ENCODE results near the gene RIPOR3. TPM values are rescaled to one million over a fixed set of nuclear protein-coding genes. Genes with fewer than 3 reads are reported as not detected.
A peak's percentile ranks its signal among the peaks of the same experiment; 100 is the strongest.
"Not testable (repeated sequence)": the region's sequence is repeated elsewhere in the genome, so short reads cannot be mapped to it uniquely, and the experiment has no call there.

Gene RIPOR3
- total RNA-seq, 1 donor from 2014 or later, result 0.44 TPM

DNA sequence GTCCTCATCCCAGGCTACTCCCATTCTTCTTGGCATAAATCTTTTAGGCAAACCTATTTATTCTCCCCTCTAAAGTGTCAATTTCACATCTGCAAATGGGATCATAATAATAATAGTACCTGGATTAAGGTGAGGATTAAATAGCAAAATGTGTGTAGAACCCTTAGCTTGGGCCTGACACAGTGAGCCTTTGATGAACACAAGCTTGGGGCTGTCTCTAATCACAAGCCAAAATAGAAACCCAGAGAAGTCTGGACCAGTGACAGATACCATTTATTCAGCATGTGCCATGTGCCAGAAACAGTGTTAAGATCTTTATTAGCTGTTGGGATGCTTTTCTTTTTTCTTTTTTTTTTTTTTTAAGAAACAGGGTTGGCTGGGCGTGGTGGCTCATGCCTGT lies 25.2 kb upstream of the RIPOR3 start:
- TF ChIP-seq CTCF (conservative IDR thresholded peaks at IDR 0.05), result no peak
- H3K27ac Mint-ChIP-seq (ENCODE audit: unreplicated experiment), result no peak overlapping the region
- peaks cover 4% of the 10 kb centered on the region for H3K27me3 Mint-ChIP-seq (ENCODE audit: low read depth)
- H3K4me3 Mint-ChIP-seq, result no peak overlapping the region
- no peak for DNase-seq (ENCODE audit: low read depth, low spot score)
- no peaks in the 10 kb centered on the region for H3K9me3 Mint-ChIP-seq
- H3K4me1 Mint-ChIP-seq, result peaks cover 4% of the 10 kb centered on the region
- no peaks in the 10 kb centered on the region for H3K36me3 Mint-ChIP-seq (ENCODE audit: low read depth)

- no peak for TF ChIP-seq CTCF (conservative IDR thresholded peaks at IDR 0.05)
- Mint-ChIP-seq H3K4me3 (no peak overlapping the region), H3K27me3 (ENCODE audit: low read depth) (peaks cover 4% of the 10 kb centered on the region), H3K4me1 (peaks cover 4% of the 10 kb centered on the region), H3K9me3 (no peaks in the 10 kb centered on the region), H3K36me3 (ENCODE audit: low read depth) (no peaks in the 10 kb centered on the region), H3K27ac (ENCODE audit: unreplicated experiment) (no peak overlapping the region)
- no peak for DNase-seq (ENCODE audit: low read depth, low spot score)
These were observed 24.4 kb upstream of the RIPOR3 start for GRCh38 chr20:50715694-50716093.

DNA sequence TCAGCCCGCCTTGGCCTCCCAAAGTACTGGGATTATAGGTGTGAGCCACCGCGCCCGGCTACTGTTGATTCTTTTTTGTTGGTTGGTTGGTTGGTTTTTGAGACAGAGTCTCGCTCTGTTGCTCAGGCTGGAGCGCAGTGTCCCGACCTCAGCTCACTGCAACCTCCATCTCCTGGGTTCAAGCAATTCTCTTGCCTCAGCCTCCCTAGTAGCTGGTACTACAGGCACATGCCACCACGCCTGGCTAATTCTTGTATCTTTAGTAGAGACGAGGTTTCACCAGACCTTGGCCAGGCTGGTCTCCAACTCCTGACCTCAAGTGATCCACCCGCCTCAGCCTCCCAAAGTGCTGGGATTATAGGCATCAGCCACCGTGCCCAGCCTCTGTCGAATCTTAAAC lies 23.1 kb upstream of the RIPOR3 start:
- not testable (repeated sequence) for H3K4me1 Mint-ChIP-seq; DNase-seq (ENCODE audit: low read depth, low spot score); H3K4me3 Mint-ChIP-seq; H3K27me3 Mint-ChIP-seq (ENCODE audit: low read depth); H3K27ac Mint-ChIP-seq (ENCODE audit: unreplicated experiment); H3K9me3 Mint-ChIP-seq; H3K36me3 Mint-ChIP-seq (ENCODE audit: low read depth)

GRCh38 chr20:50713657-50714101 lies 22.3 kb upstream of the RIPOR3 start:
- no peaks in the 10 kb centered on the region for H3K9me3 Mint-ChIP-seq
- peak overlapping the region; percentile 24 for H3K27ac Mint-ChIP-seq (ENCODE audit: unreplicated experiment)
- TF ChIP-seq CTCF (conservative IDR thresholded peaks at IDR 0.05), result no peak
- H3K27me3 Mint-ChIP-seq (ENCODE audit: low read depth), result peaks cover 4% of the 10 kb centered on the region
- H3K4me1 Mint-ChIP-seq, result peaks cover 4% of the 10 kb centered on the region
- no peaks in the 10 kb centered on the region for H3K36me3 Mint-ChIP-seq (ENCODE audit: low read depth)
- DNase-seq (ENCODE audit: low read depth, low spot score), result no peak
- H3K4me3 Mint-ChIP-seq, result no peak overlapping the region

DNA sequence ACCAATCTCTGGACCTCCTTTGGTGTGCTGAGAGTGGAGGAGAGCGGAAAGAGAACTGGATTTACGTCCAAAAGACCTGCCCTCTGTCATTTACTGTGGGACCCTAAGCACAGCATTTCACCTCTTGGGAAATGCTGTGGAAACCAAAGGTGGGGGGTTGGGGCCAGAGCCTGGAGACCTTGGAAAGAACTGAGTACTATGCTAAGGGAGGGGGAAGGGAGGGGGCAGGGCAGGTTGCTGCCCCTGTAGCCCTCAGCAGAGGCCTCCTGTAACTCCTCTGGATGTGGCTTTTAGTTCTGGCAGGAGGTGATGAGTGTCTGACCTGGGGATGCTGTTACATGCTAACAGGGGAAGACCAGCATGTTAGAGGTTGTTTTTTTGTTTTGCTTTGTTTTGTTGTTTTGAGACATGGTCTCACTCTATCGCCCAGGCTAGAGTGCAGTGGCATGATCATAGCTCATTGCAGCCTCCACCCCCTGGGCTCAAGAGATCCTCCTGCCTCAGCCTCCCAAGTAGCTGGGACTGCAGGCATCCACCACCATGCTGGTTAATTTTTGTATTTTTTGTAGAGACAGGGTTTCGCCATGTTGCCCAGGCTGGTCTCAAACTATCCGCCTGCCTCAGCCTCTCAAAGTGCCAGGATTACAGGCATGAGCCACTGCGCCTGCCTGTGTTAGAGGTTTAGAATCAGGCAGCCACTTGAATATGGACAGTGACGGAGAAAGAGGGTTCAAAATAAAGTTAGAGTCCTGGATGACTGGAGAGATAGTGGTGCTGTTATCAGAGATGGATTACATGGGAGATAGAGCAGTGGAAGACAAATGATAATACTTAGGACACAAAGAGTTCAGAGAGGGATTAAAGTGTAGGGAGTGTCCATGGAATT lies 21.7 kb upstream of the RIPOR3 start:
- H3K27me3 Mint-ChIP-seq (ENCODE audit: low read depth), result peaks cover 4% of the 10 kb centered on the region
- no peak overlapping the region for H3K27ac Mint-ChIP-seq (ENCODE audit: unreplicated experiment)
- no peak for TF ChIP-seq CTCF (conservative IDR thresholded peaks at IDR 0.05)

GRCh38 chr20:50711113-50711825 lies 19.9 kb upstream of the RIPOR3 start:
- no peak for TF ChIP-seq CTCF (conservative IDR thresholded peaks at IDR 0.05)
- Mint-ChIP-seq H3K36me3 (ENCODE audit: low read depth) (no peaks in the 10 kb centered on the region), H3K27ac (ENCODE audit: unreplicated experiment) (no peak overlapping the region), H3K9me3 (no peaks in the 10 kb centered on the region), H3K27me3 (ENCODE audit: low read depth) (peaks cover 7% of the 10 kb centered on the region), H3K4me3 (no peak overlapping the region), H3K4me1 (peaks cover 4% of the 10 kb centered on the region)
- no peak for DNase-seq (ENCODE audit: low read depth, low spot score)

More for the DNA sequence above, 21.7 kb upstream of the RIPOR3 start:
- Mint-ChIP-seq H3K4me1 (peaks cover 4% of the 10 kb centered on the region), H3K36me3 (ENCODE audit: low read depth) (no peaks in the 10 kb centered on the region), H3K9me3 (no peaks in the 10 kb centered on the region), H3K4me3 (no peak overlapping the region)
- DNase-seq (ENCODE audit: low read depth, low spot score), result no peak

Data from neural crest cell (in vitro differentiated cells).